HG02981 (cell line): Measurements from ENCODE around the gene LYSMD2.

Experiments
- ATAC-seq: cut with Tn5 transposase; IDR thresholded peaks from one replicate; pipeline ENCODE4 v1.9.1; 2021; ENCODE audit warnings: mild to moderate bottlenecking, moderate library complexity; ENCODE audit not compliant: unreplicated experiment

The LYSMD2 gene

DNA sequence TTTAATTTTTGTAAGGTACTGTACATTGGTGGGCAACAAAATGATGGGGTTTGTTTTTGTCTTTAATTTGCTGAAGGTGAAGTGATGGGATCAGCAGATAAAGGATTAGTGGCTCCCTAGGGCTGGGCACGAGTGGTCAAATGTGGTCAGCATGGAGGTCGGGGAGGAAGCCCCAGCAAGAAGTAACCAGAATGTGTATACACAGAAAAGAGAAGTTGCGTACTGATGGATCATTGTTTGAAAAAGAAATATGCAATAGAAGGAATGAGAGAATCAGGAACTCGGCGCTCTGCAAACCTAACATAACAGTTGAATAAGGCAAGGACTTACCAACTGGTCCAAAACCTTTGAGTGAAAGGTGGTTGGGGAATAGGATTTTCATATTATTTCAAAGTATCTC, 15.4 kb upstream of the LYSMD2 start:
- no peak for ATAC-seq

DNA sequence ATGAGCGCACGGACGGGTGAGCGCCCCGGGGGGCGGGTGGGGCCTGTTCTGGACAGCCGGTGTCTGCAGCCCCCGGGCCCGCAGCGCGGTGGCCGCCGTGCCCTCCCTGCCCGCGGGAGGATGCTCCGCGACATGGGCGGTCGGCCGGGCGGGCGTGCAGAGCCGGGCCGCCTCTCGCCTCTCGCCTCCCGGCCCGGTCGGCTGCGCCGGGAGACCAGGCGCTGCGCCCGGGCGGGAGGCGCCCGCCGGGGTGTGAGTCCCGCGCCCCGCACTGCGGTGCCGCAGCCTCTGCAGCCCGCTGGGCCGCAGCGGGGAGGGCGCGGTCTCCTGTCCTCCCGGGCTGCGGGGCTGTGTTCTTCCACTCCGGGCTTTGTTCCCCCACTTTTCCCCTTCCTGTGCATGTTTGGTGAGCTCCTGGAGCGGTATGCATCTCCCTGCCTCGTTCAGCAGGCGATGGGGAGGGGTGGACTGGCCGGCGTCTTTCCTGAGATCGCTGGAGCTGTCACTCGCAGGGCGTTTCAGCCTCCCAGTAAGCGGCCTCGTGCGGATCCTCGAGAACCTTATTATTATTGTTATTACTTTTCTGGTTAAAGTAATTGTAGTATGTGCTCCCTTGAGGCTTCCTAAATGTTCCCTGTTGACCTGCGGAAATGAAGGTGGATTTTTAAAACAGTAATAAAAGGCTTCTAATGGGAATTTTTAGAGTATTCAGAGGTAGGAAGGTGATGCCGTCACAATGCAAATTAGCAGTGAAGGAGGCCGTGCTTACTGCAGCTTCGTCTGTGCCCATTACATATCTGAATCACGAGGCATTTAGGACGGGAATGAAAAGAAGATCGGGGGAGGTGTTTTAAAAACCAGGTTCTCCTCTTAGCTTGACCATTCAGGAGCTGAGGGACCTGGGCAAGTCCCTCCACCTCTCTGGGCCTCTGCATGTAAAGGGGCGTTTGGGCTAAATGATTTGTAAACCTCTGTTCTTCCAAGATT, 14.5 kb upstream of the LYSMD2 start:
- ATAC-seq: peak; percentile 34

DNA sequence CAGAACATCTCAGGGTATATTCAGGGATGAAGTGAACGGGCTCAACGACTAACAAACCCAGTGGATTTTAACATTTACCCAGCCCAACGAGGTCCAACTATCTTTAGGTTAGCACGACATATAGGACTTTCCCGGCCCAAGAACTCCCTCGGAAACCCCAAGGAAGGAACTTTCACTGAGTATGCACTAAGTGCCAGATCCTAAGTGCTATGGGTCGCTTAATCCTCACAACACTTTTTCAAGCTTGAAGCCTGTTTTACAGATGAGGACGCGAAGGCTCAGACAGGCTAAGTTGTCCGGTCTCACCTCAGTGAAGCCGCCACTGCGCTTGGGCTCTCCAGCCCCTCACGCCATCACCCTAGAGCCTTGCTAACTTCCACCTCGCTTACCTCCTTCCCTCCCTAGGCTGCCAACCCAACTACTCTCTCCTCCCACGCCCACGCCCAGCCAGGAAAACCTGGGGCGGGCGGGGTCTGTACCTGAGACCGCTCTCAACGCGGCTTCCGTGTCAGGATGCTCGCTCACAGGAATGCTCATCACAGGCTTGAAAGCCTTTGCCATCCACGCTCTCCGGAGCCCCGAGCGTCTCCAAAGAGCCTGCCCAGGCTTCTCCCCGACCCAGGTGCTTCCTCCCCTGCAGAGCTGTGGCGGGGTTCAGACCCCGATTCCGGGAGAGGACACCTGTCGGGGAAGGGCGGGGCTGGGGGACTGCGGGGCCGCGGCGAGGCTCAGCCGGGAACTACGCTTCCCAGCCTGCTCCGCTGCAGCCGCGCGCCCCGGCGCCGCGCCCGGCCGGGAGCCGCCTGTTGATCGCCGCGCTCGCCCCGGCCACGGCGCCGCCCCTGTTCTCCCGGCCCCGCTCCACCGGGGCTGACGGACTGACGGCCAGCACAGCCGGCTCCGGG, 13.6 kb upstream of the LYSMD2 start, which contains the start of gene TMOD2:
Gene TMOD2 (plus strand): TSS at position 806 of the 905 bp plus-strand sequence. CDS start 14,845 bp downstream, outside the sequence.
- peak; percentile 74 for ATAC-seq

DNA sequence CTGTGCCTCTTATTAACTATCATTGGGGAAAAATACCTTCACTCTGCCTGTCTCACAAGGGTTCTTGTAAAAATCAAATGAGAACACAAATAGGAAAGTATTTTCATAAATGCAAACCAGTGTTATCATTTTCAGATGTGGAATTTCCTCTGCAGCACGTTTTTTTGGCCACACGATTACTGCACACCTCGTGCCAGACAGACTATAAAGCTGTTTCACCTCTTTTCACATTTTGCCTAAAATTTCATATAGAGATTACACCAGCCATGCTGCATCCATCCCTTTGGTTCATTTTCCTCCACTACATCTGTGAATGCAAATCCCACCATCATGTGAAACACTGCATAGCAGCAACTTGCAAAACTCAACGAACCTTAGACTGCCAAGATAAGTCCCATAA, 12.7 kb upstream of the LYSMD2 start:
- ATAC-seq: no peak

DNA sequence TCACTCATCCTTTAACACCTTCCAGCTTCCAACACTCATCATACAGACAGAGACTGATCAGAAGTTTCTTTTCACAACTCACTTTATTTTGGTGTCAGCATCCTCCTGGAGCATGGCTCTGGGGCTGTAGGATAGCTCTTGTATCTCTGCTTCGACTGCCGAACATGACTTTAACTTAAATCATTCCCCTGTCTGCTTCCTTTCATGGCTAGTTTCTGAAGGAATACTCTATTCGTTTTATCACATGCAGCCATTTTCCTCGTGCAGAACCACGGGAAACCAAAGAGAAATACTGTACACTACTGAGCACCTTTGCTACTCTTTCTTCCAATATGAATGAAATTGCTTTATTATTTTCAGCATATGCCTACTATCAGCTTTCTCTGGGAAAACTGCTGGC, 11.9 kb upstream of the LYSMD2 start:
- no peak for ATAC-seq

DNA sequence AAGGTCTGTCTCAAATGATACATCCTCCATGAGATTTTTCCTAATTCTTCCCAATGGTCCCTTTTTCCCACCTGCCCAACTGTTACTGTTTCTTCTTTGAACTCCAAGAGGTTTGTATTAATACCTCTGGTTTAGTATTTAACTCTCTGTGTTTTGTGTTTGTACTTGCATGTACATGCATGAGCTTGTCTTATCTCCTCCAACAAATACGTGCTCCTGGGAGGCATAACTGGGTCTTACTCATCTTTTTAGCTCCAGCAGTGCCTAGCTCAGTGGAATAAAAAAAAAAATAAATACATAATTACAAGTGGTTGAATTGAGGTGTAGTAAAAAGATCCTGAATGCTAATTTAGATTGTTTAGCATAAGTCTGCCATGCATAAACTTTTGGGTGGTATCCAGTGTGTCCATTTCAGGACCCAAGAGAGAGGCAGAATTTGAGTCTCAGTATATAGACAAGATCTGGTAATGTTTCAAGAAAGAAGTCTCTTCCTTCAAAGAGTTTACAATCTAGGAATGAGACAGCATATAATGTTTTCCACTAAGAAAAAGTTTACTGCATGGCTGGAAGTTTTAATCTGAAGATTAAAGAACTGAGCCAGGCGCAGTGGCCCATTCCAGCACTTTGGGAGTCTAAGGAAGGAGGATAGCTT, 1.7 kb upstream of the LYSMD2 start:
- ATAC-seq: no peak

DNA sequence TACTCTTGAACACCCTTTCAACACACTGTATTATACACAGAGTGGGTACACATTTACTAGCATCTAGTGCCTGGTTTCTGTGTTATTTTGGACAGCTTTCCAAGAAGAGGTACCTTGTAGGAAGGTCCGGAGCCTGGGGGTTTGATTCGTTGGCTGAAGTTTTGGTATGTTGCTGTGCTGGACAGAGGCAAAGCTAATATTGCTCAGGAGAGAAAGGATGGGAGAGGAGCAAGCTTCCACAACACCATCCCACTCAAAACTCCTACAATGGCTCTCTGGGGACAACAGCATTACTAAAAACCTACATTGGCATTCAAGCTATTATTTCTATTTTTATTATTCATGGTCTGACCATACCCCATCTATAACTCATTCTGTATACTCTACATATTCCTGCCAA, 1.1 kb upstream of the LYSMD2 start:
- ATAC-seq: no peak

DNA sequence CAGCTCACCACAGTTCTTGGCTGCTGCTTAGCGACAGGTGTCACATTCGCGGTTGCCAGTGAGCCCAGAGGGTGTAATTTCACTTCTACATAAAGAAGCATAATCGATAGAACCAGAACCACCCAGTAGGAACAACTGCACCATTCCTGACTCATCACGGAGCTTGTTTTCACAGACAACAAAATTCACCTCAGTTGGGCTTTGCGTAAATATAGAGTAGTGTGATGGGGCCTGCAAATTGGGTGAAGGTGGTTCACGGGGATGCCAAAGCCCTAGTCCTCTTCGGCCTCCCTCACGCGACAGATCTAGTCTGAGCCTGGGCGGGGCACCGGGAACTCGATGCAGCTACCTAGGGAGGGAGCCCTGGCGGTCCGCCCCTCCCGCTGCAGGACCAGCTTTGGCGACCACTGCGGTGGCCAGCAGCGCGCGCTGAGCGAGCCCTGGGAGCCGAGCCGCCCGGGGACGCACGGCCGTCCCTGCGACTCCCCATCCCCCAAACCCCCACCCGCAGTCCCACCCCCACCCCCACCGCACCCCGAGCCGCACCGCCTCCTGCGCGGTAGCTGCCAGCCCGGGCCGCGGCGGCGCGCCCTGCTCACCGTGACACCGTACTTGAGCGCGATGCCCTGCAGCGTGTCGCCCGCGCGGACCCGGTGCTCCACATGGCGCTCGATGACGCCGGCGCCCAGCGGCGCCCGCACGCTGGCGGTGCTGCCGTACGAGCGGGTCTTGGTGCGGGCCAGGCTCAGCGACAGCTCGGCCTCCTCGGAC, 519 bp downstream of the LYSMD2 start:
- ATAC-seq: peak; percentile 27

DNA sequence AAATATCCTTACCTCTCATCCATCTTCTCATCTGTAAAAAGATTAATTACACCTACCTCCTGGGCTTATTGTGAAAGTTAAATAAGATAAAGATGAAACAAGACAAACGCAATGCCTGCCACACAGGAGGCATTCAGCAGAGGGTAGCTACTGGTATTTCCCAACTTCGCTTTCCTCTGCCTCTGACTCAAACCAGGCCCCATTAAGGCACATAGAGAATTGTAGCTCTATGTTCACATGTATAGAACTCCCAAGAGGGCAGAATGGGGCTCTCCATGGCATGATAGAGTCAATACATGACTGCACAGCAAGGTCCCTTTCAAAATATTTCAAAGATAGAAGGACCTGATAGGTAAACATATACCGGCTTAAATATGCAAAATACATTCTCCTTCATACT, 1.4 kb downstream of the LYSMD2 start:
- peak; percentile 20 for ATAC-seq

DNA sequence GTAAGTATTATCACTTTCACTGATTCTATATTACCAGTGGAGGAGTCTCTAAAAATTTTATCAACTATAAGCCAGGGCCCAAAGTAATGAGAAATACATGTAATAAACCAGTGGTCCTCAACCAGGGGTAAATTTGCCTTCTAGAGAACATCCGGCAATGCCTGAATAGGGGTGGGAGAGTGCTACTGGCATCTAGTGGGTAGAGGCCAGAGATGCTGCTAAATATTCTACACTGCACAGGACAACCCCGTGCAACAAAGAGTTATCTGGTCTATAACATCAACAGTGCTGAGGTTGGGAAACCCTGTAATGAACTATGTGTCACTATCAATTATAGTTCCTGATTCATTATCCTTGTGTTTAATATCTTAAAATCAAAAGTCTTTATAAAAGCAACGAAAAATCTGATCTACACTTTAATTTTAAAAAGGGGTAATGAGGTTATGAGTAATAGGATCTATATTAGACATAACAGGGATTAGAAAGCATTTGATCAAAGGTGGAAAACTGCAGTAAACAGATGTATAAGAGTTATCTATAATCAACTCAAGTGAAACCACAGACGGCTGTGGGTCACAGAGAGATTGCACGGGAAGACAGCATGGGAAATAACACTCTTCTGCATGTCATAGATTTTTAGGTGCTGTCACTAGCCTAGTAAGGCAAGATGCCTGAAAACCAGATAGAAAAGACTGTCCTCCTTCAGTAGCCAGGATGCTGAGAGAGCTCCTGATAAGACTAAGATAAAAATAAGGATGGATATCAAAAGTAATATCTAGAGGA, 2.0 kb downstream of the LYSMD2 start:
- no peak for ATAC-seq

DNA sequence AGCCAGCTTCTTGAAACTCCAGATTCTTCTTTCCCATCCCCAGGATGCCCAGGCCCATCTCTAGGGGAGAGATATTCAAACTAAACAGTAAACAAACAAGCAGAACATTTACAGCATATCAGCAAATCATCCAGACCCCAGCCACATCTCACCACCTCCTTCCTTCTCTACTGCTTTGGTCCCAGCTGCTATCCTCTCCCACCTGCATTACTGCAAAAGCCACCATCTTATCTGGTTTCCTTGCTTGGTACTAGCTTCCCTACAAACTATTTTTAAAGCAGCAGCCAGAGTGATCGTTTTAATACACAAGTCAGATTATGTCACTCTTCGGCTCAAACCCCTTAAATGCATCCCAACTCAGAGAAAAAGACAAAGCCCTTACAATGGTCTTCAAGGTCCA, 4.8 kb downstream of the LYSMD2 start:
- ATAC-seq: no peak

DNA sequence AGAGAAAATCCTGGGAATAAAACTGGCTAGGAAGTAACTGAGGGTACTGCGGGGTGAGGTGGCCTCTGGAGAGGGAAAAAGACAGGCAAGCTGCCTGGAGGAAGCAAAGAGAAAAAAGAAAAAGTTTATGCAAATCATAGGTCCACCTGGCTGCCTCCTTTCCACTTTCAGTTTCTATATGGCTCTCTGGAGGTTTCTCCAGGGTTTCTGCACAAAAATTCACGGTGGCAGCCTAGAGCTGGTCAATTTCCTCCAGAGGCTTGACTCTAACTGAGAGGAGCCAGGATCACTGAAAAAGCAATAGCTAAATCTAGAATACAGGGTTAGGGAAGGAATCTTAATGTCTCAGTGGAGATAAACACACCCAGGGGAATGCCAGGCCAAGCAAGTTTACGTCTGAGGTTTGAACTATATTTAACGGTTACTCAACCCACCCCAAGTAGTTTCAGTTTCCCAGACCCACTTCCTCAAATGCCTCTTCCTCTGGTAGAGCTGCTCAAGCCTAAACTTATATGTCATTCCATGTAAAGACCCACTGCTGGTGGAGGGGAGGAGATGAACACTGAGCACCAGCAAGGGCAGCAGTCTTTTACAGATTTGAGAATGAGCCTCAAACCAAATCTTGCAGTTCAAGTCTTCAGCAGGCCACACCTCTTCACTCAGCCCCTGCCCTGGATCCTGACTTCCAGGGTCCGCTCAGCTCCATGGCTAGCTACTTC, 5.7 kb downstream of the LYSMD2 start:
- ATAC-seq: peak; percentile 59

DNA sequence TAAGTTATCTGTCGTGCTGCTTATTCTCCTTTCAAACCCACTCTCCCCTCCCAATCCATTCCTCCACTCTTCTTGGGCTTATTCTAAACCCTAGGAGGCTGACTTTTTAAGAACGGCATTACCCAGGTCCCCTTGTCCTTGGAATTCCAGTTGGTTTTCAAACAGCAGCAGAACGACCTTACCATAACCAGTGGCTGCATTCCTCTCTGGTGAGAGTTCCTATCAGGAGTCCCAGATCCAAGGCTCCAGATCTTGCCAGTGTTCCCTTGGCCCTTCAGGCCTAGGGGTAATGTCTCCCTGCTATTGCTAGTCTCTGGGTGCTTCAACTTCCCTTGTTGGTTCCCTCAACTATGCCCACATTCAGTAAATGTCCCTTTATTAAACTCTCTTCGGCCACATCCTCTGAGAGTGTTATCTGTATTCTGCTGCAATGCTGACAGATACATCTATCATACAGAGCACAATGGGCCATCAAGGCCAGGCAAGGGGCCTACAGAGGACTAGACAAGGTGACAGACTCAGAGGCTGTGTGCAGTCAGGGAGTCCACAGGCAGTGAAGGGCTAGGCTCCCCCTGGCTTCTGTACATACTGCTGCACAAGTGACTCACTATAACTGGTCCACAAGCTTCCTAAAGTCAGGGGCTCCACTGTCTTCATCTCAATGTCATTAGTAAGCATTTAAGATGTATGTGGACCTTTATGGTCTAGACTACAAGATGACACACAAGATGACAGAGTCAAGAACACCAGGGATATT, 10.1 kb downstream of the LYSMD2 start:
- ATAC-seq: no peak

DNA sequence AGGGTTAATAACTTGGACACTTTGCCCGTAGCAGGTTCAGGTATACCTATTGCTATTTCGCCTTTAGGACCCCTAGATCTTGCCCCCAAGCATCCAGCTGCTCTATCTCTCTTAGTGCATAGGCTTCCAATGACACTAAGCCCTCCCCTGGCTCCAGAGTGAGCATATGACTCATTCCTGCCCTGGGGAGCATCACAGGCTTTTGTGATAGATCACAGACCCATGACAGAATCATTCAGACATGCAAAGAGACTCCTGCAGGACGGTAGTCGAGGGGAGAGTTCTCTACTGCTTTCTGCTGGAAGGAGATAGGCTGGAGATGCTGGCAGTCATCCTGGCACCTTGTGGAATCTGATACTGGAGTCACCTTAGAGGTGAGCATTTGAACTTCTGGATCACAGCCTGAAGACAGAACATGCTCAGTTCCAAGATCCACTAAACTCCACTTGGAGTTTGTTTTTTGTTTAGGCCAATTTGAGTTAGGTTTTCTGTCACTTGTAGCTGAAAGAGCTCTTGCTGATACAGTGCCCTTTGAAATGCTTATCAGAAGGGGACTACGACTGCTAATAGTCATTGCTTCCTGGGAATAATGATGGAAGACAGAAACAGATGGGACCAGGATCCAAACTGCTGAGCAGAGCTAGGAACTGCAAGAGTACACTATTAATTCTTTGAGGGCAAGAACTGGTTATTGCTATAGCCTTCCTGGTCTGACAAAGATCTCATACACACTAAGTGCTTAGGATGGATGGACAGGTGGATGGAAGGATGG, 11.0 kb downstream of the LYSMD2 start:
- peak; percentile 87 for ATAC-seq

DNA sequence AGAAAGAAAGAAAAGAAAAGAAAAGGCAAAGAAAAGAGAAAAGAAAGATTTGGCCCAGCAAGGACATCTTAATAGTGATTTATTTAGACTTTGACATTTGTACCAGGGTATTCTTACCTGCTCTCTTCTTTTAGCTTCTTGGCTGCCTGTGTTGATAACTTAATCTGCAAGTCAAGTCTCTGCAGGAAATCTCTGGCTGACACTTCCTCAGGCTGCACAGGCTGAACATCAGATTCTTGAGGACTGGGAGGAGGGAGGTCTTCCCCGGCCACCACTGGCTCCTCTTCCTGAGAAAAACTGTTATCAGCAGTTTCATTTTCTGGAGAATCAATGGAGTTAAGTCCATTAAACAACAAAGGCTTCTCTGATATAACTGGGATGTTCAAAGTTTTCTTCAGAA, 12.8 kb downstream of the LYSMD2 start:
- no peak for ATAC-seq

DNA sequence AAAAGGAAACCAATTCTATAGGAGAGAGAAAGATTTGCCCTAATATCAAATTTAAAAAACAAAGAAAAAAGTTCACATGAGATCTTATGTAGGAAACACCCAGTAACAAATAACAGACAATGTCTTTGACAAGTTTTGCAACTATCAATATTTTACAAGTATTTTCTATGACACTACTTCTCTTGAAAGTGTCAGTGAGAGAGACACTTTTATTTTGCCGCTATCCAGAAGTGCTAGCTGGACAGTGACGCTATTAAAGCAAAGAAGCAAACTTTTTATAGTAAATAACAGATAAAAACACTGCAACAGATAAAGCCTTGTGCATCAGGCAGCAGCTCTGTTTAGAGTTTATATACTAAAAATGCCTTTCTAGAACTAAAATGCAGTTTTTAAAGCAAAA, 13.3 kb downstream of the LYSMD2 start:
- no peak for ATAC-seq

DNA sequence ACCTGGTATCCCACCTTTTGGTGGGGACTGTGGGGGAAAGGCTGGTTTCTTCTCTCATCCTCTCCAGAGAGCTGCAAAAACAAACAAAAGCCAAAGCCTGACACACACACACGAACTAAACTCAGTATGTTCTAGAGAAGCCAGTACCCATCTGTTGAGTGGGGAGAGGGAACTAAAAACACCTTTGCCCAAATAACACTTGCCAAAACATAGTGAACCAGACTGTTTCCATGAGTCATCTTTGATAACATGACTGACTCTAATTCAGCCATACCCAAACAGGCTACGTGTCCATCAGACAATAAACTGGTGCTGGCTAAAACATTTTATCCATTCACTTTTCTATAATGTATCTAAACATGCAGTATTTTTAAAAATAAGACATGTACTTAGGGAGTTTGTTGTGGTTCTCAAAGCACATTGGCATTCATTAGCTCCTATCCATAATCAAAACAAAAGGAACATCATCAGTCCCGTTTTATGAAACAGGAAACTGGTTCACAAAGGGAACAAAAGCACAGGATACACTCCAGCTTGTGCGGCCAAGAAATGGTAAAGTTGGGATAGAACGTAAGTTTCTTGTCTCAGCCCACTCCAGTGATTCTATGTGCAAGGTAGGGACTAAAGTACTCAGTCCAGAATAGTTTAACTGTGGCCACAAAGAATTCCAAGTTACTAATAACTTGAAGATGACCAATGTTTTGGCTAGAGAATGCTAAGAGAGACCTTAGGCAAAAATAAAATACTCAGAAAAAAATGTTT, 16.1 kb downstream of the LYSMD2 start:
- ATAC-seq: no peak
